GM19372 (cell line): ENCODE data around the gene GABRB1.
"Not testable (repeated sequence)": the region's sequence is repeated elsewhere in the genome, so short reads cannot be mapped to it uniquely, and the experiment has no call there.

Experiments used
- ATAC-seq: cut with Tn5 transposase; IDR thresholded peaks from one replicate; pipeline ENCODE4 v1.9.1; 2021; ENCODE audit warnings: mild to moderate bottlenecking, low read depth, moderate library complexity; ENCODE audit not compliant: unreplicated experiment

Gene GABRB1

DNA sequence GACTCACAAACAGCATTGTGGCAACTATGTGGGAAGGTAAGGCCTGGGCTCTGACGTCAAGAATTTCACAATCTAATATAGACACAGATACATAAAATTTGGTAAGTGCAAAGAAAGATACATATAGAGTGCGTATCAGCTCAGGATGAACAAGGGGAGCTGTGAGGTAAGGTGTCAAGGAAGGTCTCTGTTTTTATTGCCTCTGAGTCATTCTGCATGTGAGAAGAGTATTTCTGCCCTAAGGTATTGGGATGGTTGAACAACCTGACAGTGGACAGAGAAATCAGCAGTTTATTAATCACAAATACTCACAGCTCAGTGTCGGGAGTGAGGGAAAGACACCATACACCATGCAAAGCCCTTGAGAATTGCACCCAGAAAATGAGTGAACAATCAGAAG is 342.3 kb downstream of the GABRB1 start:
- no peak for ATAC-seq

DNA sequence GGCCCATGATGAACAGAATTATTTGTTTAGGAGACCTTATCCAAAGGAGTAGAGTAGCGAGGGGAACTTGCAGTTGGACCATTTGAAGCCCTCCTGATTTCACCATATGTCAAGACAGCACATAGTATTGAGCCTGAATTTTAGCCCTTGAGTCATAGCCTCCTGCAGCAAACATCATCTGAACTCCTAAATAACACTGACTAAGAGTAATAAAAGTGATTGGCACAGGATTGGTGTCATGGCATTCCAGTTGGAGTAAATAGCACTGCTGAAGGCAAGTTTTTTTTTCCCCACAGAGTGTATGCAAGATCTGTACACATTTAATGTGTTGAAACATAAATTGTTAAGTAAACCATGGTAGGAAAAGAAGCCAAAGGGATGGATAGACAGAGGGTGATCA is 343.1 kb downstream of the GABRB1 start:
- no peak for ATAC-seq

DNA sequence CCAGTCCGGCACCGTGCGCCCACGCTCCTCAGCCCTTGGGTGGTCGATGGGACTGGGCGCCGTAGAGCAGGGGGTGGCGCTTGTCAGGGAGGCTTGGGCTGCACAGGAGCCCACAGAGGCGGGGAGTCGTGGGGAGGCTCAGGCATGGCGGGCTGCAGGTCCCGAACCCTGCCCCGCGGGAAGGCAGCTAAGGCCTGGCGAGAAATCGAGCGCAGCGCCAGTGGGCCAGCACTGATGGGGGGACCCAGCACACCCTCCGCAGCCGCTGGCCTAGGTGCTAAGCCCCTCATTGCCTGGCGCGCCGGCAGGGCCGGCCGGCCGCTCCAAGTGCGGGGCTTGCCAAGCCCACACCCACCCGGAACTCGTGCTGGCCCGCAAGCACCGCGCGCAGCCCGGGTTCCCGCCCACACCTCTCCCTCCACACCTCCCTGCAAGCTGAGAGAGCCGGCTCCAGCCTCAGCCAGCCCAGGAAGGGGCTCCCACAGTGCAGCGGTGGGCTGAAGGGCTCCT is 346.7 kb downstream of the GABRB1 start:
- not testable (repeated sequence) for ATAC-seq

DNA sequence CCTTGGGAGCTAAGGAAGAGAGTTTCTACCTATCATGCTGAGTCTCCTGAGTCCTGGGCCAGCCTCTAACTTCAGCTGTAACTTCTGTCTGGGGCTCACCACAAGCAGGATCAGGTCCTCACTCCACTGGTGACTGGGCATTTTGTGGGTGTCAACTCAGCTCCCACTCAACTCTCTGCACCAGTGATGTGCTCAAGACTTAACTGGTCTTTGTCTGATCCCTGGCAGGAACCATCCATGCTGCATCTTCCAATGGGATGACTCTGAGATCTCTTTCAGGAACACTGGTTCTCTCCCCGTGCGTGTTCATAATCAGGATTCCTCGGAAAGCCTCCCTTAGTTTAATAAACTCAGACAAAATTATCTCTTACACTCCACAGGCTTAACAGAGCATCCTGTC is 349.8 kb downstream of the GABRB1 start:
- no peak for ATAC-seq

DNA sequence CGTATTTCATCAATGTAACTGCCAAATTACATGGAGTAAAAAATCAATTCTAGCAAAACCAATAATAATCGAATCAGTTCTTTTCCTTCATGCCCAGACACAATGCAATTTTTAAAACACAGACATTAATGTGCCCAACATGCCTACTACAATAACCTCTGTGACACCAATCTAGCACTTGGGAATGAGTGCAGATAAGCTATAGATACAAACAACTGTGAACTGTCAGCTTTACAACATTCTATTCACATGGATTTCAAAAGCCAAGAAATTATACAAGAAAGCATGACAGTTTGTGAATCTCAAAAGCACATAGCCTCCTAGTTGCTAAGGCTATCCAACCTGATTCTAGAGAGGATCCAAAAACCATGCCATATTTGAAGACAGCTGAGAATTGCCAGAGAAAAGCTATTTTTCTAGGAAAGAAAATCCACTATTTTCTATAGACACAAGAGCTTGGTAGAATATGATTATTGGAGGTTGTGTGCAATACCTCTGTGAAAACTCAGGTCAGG is 351.5 kb downstream of the GABRB1 start:
- ATAC-seq = no peak

DNA sequence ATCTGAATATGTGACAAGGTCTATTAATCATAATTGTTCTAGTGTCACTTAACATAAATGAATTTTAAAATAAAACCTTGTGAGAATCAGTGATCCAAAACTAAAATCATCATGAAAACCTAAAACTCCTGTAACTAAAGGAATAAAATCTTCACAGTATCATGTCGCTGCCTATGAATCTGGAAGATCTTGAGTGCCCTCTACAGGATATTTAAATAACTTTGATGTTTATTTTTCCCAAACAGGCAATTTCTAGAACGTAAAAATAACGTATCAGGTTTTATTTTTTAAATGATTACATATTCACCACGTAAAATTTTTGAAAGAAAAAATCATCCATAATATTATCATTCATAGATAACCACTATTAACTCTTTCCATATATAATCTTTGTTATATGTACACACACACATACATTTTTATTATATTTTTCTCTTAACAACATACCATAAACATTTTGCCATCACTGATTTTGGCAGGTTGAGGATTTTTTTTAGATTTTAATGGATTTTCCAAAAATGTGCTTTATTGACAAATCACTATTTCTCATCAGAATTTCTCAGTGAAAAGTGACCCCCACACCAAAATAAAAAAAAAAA is 352.6 kb downstream of the GABRB1 start:
- ATAC-seq = no peak

DNA sequence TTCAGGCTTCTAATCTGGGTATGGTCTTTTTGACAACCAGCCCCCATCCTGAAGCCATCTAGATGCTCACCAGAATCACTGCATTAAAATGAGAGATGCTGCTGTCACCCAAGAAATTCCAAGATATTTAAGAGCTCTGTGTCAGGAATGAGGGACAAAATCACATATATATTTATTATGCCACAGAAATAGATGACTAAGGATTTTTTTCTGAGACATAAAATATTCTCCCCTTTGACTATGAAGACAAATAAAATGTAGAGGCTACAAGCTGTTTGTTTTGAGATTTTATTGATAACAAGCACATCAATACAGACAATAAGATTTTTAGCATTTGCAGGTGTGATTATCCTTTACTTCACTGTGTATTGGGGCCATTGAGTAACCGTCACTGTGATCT is 354.8 kb downstream of the GABRB1 start:
- ATAC-seq = no peak

DNA sequence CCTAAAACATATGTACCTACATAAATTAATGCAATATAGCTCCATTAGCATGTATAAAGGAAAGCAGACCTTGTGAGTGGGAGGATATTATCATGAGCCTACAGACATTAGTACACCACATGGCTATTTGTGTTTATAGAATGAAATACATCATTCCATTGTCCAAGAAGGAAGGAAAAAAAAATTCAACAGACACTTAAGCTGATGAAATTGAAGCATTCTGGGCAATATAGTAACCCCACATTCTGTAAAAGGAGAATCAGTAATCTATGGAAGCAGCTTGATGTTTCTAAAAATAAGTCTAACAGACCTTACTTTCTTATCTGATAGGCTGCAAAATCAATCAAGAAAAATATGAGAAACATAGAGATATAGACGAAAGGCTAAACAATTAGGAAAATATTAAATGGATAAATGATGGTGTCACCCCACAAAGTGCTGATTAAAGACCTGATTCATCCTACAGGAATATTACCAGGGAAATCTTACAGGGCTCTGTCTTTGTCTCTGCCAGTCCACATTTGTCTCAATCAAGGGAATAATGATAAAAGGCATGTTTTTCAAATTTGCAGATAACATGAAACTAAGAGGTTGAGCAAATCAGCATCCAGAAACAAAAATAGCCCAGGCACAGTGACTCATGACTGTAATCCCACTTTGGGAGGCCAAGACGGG is 355.3 kb downstream of the GABRB1 start:
- ATAC-seq = no peak

DNA sequence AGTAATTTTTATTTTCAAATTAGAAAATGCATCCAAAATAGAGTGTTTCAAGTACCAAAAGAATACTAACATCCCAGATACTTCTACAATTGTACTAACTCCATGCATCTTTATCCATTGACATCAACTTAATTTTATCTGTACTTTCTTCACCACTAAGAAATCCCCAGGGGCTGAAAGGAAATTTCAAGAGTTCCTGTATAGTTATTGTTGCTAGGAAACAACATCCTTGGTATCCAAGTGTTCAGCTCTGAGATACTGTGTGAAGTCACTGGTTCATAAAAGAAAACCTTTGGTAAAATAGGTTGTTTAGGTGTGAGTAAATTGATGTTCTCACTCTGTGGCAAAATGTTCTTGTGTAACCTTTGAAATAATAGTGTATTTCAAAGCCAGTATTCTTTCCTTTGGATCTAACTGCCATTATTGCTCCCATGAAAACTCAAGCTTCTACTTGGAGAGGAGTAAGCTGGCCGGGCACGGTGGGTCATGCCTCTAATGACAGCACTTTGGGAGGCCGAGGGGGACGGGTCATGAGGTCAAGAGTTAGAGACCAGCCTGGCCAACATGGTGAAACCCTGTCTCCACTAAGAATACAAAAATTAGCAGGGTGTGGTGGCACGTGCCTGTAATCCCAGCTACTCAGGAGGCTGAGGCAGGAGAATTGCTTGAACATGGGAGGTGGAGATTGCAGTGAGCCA is 359.2 kb downstream of the GABRB1 start:
- no peak for ATAC-seq

DNA sequence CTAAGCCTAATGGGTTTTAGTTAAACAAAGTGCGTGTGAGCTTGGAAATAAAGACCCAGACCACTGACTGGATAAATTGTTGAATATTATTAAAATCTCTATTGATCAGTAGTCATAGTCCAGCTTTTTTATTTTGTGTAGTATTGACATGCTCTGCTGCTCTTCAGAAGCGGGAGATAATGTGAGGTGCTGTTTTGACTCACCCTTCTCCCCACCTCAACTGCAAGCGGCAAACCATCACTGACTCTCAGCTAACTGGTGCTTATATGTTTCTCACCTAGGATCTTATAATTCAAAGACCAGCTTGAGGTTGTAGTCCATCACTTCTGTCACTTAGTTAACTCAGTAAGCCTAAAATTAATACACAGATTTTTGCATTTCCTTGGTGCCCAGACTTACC is 359.9 kb downstream of the GABRB1 start:
- ATAC-seq = no peak

DNA sequence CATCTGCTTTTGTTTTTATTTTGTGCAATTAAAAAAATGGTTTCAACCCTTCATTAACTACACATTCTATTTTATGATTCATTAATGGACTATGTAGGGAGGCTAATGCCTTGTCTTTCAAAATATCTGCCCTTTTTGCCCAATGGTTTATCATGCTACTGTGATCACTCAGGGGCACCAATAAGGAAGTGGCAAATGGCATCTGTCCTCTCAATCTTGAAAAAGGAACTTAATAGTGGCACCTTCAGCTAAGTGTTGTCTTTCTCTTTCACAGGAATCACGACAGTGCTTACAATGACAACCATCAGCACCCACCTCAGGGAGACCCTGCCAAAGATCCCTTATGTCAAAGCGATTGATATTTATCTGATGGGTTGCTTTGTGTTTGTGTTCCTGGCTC is 375.0 kb downstream of the GABRB1 start:
- ATAC-seq = no peak

DNA sequence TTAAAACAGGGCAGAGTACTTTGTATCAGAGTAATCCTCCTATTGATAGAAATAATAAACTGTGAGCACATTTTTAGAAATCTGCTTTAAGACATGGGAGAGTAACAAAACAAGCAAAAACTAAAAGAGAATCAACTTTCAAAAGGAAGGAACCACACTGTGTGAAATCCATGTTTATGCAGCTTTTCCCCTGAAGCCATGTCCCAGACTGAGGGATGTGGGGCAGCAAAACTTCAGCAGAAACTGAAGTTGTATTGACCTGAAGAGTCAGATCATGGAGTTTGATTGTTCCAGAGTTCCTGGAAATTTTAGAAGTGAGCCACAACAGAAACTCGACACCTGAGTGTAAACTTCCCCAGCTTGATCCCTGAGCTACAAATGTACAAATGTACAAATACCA is 378.9 kb downstream of the GABRB1 start:
- no peak for ATAC-seq

DNA sequence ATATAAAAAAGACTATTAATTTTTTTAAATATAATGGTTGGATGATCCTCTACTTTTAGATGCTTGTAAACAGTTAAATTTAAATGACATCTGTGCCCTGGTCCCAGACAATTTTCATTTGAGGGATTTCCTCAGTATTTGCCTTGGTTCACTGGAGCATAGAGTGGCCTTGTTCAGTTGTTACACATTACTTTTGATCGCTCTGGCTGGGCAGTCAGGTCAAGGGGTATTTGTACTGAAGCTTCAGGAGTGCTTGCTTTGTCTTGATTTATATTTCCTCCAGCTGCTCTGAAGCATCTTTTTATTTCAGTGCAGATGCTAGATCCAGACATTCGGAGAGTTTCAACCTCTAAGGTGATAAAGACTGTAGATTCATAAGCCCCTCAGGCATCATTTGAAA is 382.2 kb downstream of the GABRB1 start:
- no peak for ATAC-seq

DNA sequence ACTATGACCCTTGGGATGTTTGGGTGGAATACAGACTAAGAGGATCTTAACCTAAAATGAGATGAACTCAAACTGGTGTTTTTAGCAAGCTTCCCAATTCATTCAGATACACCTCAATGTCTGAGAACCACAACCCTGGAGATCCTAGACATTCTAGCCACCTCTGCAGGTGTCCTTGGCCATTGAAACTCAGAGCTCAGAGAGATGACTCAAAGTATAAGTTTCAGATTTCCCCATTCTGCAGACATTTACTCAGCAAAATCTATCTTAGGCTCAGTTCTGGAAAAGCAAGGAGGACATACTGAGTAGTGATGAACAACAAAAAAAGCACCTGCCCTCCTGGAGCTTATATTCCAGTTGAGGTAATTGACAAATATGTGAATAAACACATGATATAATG is 384.4 kb downstream of the GABRB1 start:
- ATAC-seq = no peak

DNA sequence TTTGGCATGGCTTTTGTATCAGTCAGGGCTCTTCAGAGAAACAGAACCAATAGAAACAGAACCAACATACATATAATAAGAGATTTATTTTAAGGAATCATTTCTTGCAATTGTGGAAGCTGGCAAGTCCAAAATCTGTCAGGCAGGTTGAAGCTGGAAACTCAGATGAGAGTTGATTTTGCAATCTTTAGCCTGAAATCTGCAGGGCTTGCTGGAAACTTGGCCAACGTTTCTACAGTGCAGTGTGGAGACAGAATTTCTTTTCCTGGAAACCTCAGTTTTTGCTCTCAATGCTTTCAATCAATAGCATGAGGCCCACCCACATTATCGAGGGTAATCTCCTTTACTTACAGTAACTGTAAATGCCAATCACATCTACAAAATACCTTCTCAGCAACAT is 386.8 kb downstream of the GABRB1 start:
- ATAC-seq = no peak

DNA sequence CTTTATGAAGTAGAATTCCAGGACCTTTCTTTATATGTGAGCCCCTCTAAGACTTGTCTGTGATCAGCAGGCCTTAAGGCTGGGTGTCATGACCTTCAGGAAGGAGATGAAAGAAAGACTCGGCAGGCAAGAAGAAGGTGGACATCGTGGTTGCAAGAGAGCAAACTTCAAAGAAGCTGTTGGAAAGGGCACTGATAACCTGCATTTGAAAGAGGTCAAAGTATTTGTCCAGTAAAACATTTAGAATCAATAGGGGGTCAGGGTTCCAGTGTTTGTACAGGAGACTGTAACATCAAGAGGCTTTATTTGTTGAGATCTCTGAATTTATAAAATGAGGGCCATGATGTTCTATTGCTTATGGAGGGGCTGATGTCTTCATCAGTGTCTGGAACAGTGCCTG is 387.9 kb downstream of the GABRB1 start:
- ATAC-seq = no peak

DNA sequence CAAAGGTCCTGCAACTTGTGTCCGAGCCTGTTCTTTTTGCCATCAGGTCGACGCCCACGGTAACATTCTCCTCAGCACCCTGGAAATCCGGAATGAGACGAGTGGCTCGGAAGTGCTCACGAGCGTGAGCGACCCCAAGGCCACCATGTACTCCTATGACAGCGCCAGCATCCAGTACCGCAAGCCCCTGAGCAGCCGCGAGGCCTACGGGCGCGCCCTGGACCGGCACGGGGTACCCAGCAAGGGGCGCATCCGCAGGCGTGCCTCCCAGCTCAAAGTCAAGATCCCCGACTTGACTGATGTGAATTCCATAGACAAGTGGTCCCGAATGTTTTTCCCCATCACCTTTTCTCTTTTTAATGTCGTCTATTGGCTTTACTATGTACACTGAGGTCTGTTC is 394.3 kb downstream of the GABRB1 start:
- no peak for ATAC-seq

DNA sequence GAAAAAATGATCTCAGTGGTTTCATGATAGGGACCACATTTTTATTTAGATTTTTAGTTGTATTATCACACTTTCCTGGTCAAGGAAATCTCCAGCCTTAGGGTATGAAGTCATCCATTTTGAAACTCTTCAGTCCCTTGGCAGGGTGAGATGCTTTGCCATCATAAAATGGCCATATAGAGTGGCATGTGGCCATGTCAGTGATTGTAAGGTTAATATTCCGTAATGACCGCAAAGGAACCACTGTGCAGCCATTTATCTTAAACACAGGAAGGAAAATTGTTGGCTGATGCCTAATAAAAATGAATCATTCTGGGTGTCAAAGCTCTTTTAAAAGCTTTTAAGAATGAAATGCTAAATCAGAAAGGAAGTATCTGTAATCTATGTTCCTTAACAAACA is 396.6 kb downstream of the GABRB1 start:
- ATAC-seq = no peak

DNA sequence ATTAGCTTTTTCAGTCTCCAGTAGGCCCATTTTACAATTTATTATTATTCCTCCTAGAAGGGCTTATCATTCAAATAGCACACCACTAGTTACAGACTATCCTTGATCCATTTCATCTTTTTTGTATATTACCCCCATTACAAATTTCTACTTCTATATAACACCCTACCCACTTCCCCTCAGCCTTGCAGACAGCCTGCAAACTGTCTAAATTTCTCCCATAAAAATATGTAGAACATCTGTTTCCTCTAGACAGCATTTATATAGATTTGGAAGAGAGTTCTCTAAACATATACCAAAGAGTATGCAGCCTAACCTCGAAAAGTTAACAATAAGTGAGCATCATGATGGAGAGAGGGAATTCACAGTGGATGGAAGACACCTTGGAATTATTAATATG is 401.4 kb downstream of the GABRB1 start:
- no peak for ATAC-seq

DNA sequence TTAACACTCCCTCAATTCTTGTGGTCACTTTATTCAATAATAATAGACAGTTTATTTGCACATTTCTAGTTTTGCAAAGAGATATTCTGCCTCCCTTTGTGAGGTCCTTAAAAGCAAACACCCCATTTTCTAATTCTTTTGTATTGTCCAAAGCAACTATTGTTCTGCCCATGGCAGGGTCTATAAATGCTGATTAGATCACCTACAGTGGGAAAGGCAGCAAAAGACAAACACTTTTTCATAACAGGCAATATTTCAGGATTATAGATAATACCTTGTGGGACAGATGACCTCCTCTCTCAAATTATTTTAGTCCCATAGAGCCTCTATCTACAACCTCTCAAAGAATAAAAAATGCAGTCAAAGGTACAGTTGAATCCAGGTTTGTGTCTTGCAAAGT is 403.6 kb downstream of the GABRB1 start:
- ATAC-seq = no peak

DNA sequence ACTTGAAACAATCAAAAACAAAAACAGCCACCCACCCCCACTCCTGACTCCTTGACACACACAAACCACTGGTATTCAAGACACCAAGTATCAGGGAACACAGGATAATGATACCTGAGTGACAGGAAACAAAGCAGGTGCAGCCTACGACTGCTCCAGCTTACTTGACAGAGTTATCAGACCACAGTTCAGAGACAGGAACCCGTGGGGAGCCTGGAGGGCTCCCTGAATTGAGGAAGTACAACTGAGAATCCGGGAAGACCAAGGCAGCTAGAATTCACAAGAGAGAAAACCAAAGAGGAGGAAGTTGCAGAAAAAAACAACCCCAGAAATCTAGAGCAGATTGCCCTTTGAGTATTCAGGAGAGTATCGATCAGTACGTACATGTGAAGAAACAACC is 411.6 kb downstream of the GABRB1 start:
- peak; percentile 63 for ATAC-seq

DNA sequence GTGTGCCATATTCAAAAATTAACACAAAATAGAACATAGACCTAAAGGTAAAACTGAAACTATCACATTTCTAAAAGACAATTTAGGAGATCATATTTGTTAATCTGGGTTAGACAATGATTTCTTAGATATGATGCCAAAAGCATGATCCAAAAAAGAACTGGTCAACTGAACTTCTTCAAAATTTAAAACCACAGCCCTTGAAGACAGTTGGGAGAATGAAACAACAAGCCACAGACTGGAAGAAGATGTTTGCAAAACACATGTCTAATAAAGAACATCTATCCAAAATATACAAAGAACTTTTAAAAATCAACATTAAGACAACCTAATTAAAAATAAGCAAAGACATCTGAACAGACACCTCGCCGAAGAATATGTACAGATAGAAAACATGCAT is 412.7 kb downstream of the GABRB1 start:
- ATAC-seq = no peak
